M059J (cell line): ENCODE measurements around the gene HSD17B8. TPM values are rescaled to one million over a fixed set of nuclear protein-coding genes. Genes with fewer than 3 reads are reported as not detected.

Source experiments
- DNase-seq: peaks from one replicate; pipeline ENCODE4 v3.0.0-alpha.2; 2012; ENCODE audit warnings: low read depth
- total RNA-seq: library from RNA; depleted of rRNA; stranded (reverse); fragments of >200 nt; shearing (Covaris generic); gene quantifications from 2 replicates; pipeline ENCODE4 v1.2.3, GENCODE V29; 2014; rRNA removed

Gene HSD17B8
- total RNA-seq, 1 experiment from 2014 or later = 0.32 TPM

GRCh38 chr6:33241968-33242367, 37.5 kb downstream of the HSD17B8 start:
- no peak for DNase-seq

- DNase-seq = no peak
These were observed 39.0 kb downstream of the HSD17B8 start for GRCh38 chr6:33243476-33243875.

- peak; percentile 91 for DNase-seq
These were observed 43.7 kb downstream of the HSD17B8 start for GRCh38 chr6:33247977-33248642.

- peak; percentile 80 for DNase-seq
These were observed 44.1 kb downstream of the HSD17B8 start for GRCh38 chr6:33248643-33248931.

GRCh38 chr6:33248932-33249731, 44.7 kb downstream of the HSD17B8 start:
- DNase-seq = peak; percentile 100

GRCh38 chr6:33249732-33250630, 45.5 kb downstream of the HSD17B8 start:
- peak; percentile 99 for DNase-seq

GRCh38 chr6:33250731-33251130, 46.3 kb downstream of the HSD17B8 start:
- DNase-seq = no peak

GRCh38 chr6:33251395-33252012, 47.0 kb downstream of the HSD17B8 start:
- peak; percentile 74 for DNase-seq

- peak; percentile 60 for DNase-seq
These were observed 48.3 kb downstream of the HSD17B8 start for GRCh38 chr6:33252759-33253158.

GRCh38 chr6:33254591-33254990, 50.1 kb downstream of the HSD17B8 start:
- DNase-seq = no peak

Other genes with a start within 250 kb of the HSD17B8 start
- gene BRD2, start 236.1 kb upstream of the HSD17B8 start, total RNA-seq = 148 and 223 TPM in 2 replicates
- not detected in 2 replicates for gene HLA-DOA, start 195.1 kb upstream of the HSD17B8 start, total RNA-seq
- gene HLA-DPA1, start 131.0 kb upstream of the HSD17B8 start, total RNA-seq = 1.3 and 2.0 TPM in 2 replicates
- gene HLA-DPB1, start 128.7 kb upstream of the HSD17B8 start, total RNA-seq = not detected in 2 replicates
- gene COL11A2, start 12.2 kb upstream of the HSD17B8 start, total RNA-seq = 0.02 TPM in 1 of 2 replicates, not detected in the other
- gene RXRB, start 4.0 kb upstream of the HSD17B8 start, total RNA-seq = 18.4 and 28.7 TPM in 2 replicates
- gene SLC39A7, start 3.8 kb upstream of the HSD17B8 start, total RNA-seq = 140 and 234 TPM in 2 replicates
- 44.2 and 48.5 TPM in 2 replicates for gene RING1, start 3.8 kb downstream of the HSD17B8 start, total RNA-seq
- gene VPS52, start 67.2 kb downstream of the HSD17B8 start, total RNA-seq = 37.5 and 45.3 TPM in 2 replicates
- gene RPS18, start 67.4 kb downstream of the HSD17B8 start, total RNA-seq = 2,277 and 2,867 TPM in 2 replicates
- not detected in 2 replicates for gene B3GALT4, start 72.5 kb downstream of the HSD17B8 start, total RNA-seq
- gene WDR46, start 84.6 kb downstream of the HSD17B8 start, total RNA-seq = 151 and 184 TPM in 2 replicates
- gene PFDN6, start 84.9 kb downstream of the HSD17B8 start, total RNA-seq = 123 and 136 TPM in 2 replicates
- gene RGL2, start 94.3 kb downstream of the HSD17B8 start, total RNA-seq = 29.9 and 54.6 TPM in 2 replicates
- 162 and 258 TPM in 2 replicates for gene TAPBP, start 109.4 kb downstream of the HSD17B8 start, total RNA-seq
- gene ZBTB22, start 113.1 kb downstream of the HSD17B8 start, total RNA-seq = 13.8 and 18.0 TPM in 2 replicates
- gene DAXX, start 118.3 kb downstream of the HSD17B8 start, total RNA-seq = 95.5 and 107 TPM in 2 replicates
- gene KIFC1, start 187.2 kb downstream of the HSD17B8 start, total RNA-seq = 130 and 159 TPM in 2 replicates
- gene PHF1, start 206.4 kb downstream of the HSD17B8 start, total RNA-seq = 61.9 and 67.3 TPM in 2 replicates
- 610 and 623 TPM in 2 replicates for gene CUTA, start 213.5 kb downstream of the HSD17B8 start, total RNA-seq
- 2.5 and 5.7 TPM in 2 replicates for gene SYNGAP1, start 215.4 kb downstream of the HSD17B8 start, total RNA-seq
- gene ZBTB9, start 249.9 kb downstream of the HSD17B8 start, total RNA-seq = 6.6 and 9.8 TPM in 2 replicates